ENCODE data around the gene SLC47A2. TPM values are rescaled to one million over a fixed set of nuclear protein-coding genes. Genes with fewer than 3 reads are reported as not detected.

The SLC47A2 gene
- polyA plus RNA-seq, 1 donor (not counting 4 experiments of a cell fraction or from before 2014, with no cell fraction given) = 0.88 TPM

DNA sequence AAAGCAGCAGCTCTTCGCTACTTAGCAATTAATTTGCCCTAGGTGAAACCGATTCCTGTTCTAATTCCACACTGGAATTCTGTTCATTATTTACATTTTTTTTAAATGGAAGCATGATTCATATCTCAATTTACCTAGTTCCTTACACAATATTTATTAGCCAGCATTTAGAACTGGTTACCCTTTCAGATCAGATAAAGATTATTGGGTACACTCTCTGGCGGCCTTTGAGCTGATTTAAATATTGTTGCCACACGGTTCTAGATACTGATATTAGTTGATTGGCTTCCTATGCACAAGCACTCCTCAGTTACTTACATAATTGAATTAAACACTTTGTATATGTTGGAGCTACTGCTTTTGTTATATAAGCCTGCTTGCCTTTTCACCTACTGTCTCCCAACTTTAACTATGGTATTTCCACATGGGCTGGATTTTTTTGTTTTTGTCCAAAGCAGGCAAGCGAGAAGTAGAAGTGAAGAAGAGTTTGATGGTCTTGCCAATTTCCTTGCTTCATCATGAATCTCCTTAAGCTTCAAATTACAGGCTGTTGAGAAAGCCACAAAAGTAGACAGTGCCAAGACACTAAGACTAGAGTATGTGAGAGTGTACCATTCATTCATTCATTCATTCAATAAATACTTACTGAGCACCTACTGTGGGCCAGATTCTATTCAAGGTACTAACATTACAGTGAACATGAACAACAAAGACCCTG, 71.7 kb downstream of the SLC47A2 start:
- no peak for DNase-seq (ENCODE audit: low read depth, low spot score)
- dilution Hi-C loops (cut with MboI; ENCODE audit: extremely low pct_ligation_motif_present, low sequenced_read_pairs) = no loop called here
- Histone ChIP-seq H3K27me3 (ENCODE audit: control insufficient read depth, extremely low read depth, insufficient read depth, low read length) (no peaks in the 10 kb centered on the region), H3K9ac (ENCODE audit: control insufficient read depth, extremely low read depth, insufficient read depth, low read length) (no peak overlapping the region), H3K9me3 (ENCODE audit: control insufficient read depth, low read depth, low read length) (no peaks in the 10 kb centered on the region), H2AFZ (ENCODE audit: control insufficient read depth, low read length) (no peak overlapping the region), H3K9me1 (ENCODE audit: control insufficient read depth, extremely low read depth, insufficient read depth, low read length) (no peaks in the 10 kb centered on the region), H3K4me1 (ENCODE audit: control insufficient read depth, extremely low read depth, insufficient read depth, low read length) (peaks cover 38% of the 10 kb centered on the region), H3K36me3 (ENCODE audit: control insufficient read depth in 2 of 2, extremely low read depth in 1 of 2, insufficient read depth in 2 of 2, low read length in 2 of 2) (no peaks in the 10 kb centered on the region), H3K79me2 (ENCODE audit: control insufficient read depth, insufficient read depth, low read length) (peaks cover 6% of the 10 kb centered on the region), H3K4me2 (ENCODE audit: control insufficient read depth, extremely low read depth, insufficient read depth, low read depth, low read length) (no peak overlapping the region), H4K20me1 (ENCODE audit: control insufficient read depth, extremely low read depth, insufficient read depth, low read length) (no peaks in the 10 kb centered on the region), H3K27ac (ENCODE audit: control insufficient read depth, insufficient read depth, low read length) (no peak overlapping the region), H3K4me3 (ENCODE audit: control insufficient read depth in 2 of 3, extremely low read depth in 1 of 3, insufficient read depth in 2 of 3, low read depth in 1 of 3, low read length in 3 of 3) (no peak overlapping the region)
- FAIRE-seq = peak; percentile 5
- TF ChIP-seq, protein P1, sequence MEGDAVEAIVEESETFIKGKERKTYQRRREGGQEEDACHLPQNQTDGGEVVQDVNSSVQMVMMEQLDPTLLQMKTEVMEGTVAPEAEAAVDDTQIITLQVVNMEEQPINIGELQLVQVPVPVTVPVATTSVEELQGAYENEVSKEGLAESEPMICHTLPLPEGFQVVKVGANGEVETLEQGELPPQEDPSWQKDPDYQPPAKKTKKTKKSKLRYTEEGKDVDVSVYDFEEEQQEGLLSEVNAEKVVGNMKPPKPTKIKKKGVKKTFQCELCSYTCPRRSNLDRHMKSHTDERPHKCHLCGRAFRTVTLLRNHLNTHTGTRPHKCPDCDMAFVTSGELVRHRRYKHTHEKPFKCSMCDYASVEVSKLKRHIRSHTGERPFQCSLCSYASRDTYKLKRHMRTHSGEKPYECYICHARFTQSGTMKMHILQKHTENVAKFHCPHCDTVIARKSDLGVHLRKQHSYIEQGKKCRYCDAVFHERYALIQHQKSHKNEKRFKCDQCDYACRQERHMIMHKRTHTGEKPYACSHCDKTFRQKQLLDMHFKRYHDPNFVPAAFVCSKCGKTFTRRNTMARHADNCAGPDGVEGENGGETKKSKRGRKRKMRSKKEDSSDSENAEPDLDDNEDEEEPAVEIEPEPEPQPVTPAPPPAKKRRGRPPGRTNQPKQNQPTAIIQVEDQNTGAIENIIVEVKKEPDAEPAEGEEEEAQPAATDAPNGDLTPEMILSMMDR (optimal IDR thresholded peaks at IDR 0.05 in 1 of 3, IDR thresholded peaks at IDR 0.05 in 1 of 3, conservative IDR thresholded peaks at IDR 0.05 in 1 of 3; ENCODE audit: extremely low read depth in 1 of 3, insufficient read depth in 2 of 3, low read length in 3 of 3) = no peak
- TF ChIP-seq EZH2 (IDR thresholded peaks at IDR 0.05; ENCODE audit: low read length) = no peak

DNA sequence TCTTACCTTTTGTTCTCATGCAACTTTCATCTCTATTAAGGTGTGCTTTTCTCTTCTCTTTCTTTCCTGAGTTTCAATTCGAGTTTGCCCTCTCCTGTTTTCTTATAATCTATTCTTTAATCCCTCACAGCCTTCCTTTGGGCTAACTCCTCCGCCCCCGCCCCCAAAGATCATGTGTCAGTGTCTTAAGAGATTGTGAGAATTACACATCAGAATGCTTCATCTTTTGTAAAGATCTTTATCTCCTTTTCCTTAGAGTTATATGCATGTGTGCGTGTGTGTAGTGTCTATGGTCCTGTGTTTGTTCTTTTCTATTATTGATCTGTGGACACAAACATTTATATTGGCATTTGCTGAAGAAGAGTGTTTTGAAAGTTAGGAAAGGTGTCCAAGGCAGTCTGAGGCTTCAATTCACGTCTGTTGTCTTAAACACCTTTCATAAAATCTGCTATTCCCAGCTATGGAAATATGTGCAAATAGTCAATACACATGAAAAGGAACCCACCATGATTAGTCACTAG, 74.0 kb downstream of the SLC47A2 start:
- Histone ChIP-seq H3K9me3 (ENCODE audit: control insufficient read depth, low read depth, low read length) (no peaks in the 10 kb centered on the region), H3K27ac (ENCODE audit: control insufficient read depth, insufficient read depth, low read length) (no peak overlapping the region), H4K20me1 (ENCODE audit: control insufficient read depth, extremely low read depth, insufficient read depth, low read length) (no peaks in the 10 kb centered on the region), H3K4me2 (ENCODE audit: control insufficient read depth, extremely low read depth, insufficient read depth, low read depth, low read length) (no peak overlapping the region), H3K4me1 (ENCODE audit: control insufficient read depth, extremely low read depth, insufficient read depth, low read length) (peaks cover 27% of the 10 kb centered on the region), H3K36me3 (ENCODE audit: control insufficient read depth in 2 of 2, extremely low read depth in 1 of 2, insufficient read depth in 2 of 2, low read length in 2 of 2) (no peaks in the 10 kb centered on the region), H3K9me1 (ENCODE audit: control insufficient read depth, extremely low read depth, insufficient read depth, low read length) (no peaks in the 10 kb centered on the region), H3K9ac (ENCODE audit: control insufficient read depth, extremely low read depth, insufficient read depth, low read length) (no peak overlapping the region), H3K79me2 (ENCODE audit: control insufficient read depth, insufficient read depth, low read length) (no peaks in the 10 kb centered on the region), H2AFZ (ENCODE audit: control insufficient read depth, low read length) (no peak overlapping the region), H3K4me3 (ENCODE audit: control insufficient read depth in 2 of 3, extremely low read depth in 1 of 3, insufficient read depth in 2 of 3, low read depth in 1 of 3, low read length in 3 of 3) (no peak overlapping the region), H3K27me3 (ENCODE audit: control insufficient read depth, extremely low read depth, insufficient read depth, low read length) (no peaks in the 10 kb centered on the region)
- dilution Hi-C loops (cut with MboI; ENCODE audit: extremely low pct_ligation_motif_present, low sequenced_read_pairs) = no loop called here
- FAIRE-seq (no peak), DNase-seq (ENCODE audit: low read depth, low spot score) (no peak)
- TF ChIP-seq, protein P1 (optimal IDR thresholded peaks at IDR 0.05 in 1 of 3, IDR thresholded peaks at IDR 0.05 in 1 of 3, conservative IDR thresholded peaks at IDR 0.05 in 1 of 3; ENCODE audit: extremely low read depth in 1 of 3, insufficient read depth in 2 of 3, low read length in 3 of 3) = no peak
- TF ChIP-seq EZH2 (IDR thresholded peaks at IDR 0.05; ENCODE audit: low read length) = no peak
